AG10803 (cell line): ENCODE results near the gene IMPA2.

Source experiments
- DNase-seq: peaks from one replicate; pipeline ENCODE4 v3.0.0; 2010; ENCODE audit warnings: low read depth
- H3K4me3 ChIP-seq: 2 replicates; pipeline ENCODE4 v1.5.1; 2011; ENCODE audit warnings: mild to moderate bottlenecking, low read length, control low read depth
- TF ChIP-seq, protein P1 (sequence below): conservative IDR thresholded peaks from 2 replicates; pipeline ENCODE4 v1.5.1; 2011; ENCODE audit warnings: mild to moderate bottlenecking, low read length, control low read depth, inconsistent platforms

The IMPA2 gene

DNA sequence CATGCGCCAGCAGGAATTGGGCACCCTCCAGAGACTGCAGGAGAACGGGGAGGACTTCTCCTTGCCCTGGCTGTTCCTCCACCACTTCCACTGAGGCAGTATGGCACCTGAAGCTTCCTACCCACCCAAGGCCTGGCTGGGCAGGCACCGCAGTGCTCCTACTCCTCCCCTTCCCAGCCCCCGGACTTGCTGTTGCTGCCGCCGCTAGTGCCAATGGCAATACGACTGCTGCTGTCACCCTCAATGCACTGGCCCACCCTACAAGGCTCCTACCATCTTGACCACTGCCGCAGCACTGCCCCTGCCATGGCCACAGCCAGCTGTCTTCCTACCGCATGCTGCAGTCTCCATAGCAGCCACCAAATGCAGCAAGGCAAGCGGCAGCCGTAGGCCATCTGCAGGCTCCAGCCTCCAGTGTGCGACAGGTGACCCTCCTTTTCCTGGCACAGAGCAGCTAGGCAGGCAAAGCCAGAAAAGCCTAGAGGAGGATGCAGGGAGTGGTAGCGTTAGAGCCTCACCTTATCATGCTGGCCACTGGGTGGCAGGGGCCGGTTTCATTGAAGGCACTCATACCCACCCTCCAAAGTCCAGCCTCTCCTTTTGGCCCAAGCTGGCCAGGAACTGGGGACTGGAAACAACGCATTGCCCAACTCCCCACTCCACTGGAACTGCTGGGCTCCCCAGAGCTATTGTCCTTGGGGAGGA is 64.9 kb downstream of the IMPA2 start:
- DNase-seq = no peak
- TF ChIP-seq, protein P1, sequence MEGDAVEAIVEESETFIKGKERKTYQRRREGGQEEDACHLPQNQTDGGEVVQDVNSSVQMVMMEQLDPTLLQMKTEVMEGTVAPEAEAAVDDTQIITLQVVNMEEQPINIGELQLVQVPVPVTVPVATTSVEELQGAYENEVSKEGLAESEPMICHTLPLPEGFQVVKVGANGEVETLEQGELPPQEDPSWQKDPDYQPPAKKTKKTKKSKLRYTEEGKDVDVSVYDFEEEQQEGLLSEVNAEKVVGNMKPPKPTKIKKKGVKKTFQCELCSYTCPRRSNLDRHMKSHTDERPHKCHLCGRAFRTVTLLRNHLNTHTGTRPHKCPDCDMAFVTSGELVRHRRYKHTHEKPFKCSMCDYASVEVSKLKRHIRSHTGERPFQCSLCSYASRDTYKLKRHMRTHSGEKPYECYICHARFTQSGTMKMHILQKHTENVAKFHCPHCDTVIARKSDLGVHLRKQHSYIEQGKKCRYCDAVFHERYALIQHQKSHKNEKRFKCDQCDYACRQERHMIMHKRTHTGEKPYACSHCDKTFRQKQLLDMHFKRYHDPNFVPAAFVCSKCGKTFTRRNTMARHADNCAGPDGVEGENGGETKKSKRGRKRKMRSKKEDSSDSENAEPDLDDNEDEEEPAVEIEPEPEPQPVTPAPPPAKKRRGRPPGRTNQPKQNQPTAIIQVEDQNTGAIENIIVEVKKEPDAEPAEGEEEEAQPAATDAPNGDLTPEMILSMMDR = no peak

DNA sequence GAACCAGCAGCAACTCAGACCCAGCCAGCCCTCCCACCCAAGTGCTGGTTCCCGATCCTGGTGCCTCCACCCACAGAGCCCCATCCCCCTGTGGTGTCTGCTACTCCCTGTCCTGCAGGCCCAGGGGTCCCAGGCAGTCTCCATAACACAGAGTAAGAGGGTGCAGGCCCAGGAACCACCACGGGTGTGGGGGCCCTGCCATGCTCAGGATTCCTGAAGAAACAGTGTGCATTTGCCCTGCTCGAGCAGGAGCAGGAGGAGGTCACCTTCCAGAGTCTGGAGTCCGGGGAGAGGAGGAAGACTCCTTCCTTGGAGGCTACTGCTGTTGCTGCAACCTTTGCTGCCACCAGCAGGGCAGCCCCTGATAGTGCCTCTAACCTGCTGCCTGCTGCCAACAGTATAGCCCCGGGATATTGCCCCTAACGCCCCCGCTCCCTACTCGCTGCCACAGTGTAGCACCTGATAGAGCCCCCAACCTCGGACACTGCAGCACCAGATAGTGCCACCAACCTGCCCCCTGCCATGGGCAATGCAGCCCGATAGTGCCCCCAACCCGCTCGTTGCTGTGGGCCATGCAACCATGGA is 65.5 kb downstream of the IMPA2 start:
- no peak overlapping the region for H3K4me3 ChIP-seq
- TF ChIP-seq, protein P1 = no peak
- no peak for DNase-seq

More for the DNA sequence above, 64.9 kb downstream of the IMPA2 start:
- H3K4me3 ChIP-seq = no peak overlapping the region

DNA sequence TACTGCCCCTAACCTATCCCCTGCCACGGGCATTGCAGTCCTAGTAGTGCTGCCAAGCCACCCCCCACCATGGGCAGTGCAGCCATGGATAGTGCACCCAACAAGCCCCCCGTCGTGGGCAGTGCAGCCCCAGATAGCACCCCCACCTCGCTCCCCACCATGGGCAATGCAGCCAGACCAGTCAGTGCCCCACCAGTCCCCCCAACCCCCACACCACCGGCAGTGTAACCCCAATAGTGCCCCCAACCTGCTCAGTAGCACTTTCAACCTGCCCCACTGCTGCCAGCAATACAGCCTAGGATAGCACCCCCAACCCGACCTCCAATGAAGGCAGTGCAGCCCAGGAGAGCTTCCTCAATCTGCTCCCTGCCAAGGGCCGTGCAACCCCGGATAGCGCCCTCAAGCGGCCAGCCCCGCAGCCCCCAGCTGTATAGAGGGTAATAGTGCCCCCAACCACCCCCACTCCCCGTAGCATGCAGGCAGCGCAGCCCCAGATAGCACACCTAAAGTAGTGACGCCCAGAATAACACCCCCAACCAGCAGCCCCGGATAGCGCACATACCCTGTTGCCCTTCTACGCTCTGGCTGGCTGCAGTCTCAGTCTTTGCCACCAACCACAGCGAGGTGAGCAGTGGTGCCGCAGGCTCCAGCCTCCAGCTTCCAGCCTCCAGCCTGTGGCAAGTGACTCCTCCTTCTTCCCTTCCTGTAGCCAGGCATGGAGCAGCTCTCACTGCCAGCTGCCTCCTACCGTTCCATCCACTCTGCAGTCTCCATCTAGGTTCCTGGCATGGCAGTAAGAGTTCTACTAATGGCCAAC is 66.9 kb downstream of the IMPA2 start:
- no peak for DNase-seq
- TF ChIP-seq, protein P1 = no peak
- no peak overlapping the region for H3K4me3 ChIP-seq

DNA sequence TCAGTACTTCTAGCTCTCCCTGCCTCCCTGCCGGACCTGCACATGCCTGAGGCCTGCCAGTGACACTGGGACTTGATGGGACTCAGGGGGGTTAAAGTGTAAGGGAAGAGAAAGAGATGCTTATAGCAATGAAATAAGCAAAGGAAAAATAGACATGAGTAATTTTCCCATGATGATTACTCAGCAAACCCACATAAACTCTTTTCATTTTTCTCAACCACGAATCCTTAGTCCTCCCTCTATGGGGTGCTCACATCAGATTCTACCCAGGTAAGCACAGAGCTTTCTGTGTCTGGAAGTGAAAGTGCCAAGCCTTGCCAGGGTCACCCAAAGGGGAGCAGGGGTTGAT is 67.5 kb downstream of the IMPA2 start:
- TF ChIP-seq, protein P1 = no peak
- peak; percentile 52 for DNase-seq
- H3K4me3 ChIP-seq = no peak overlapping the region

DNA sequence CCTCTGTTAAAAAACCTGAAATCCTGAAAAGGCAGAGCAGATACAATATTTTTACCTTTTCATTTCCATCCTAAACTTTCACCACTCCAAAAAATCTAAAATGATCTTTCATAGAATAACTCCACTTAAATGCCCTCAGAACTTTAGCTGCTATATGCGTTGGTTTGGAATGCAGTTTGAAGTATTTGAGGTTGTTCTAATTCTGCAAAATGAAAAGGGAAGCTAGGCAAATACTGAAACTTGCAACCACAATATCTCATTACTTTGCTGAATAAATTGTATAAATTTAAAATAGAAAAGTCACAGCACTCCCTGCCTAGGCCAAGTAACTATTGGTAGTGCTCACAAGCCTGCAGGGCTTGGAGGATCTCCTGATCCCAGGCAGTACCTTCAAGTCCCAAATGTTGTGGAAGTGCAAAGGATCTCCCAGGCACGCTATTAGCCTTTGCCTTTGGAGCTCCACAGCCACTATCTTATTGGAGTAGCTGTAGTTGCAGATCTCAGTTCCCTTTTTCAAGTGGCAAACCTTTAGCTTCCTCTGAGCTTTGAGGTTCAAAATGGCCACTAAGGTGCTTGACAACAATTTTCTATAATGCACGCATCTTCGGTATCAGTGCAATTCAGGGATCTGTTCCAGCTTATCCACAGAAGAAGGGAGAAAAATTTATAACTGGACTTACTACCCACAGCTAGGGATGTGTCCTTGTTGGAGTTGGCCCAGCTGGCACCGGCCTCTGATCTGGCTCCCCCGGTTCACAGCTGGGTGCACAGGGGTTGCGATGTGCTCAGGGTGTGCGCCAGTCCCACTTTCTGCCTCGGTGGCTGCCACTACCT is 68.9 kb downstream of the IMPA2 start:
- TF ChIP-seq, protein P1 = no peak
- no peak overlapping the region for H3K4me3 ChIP-seq
- DNase-seq = no peak

DNA sequence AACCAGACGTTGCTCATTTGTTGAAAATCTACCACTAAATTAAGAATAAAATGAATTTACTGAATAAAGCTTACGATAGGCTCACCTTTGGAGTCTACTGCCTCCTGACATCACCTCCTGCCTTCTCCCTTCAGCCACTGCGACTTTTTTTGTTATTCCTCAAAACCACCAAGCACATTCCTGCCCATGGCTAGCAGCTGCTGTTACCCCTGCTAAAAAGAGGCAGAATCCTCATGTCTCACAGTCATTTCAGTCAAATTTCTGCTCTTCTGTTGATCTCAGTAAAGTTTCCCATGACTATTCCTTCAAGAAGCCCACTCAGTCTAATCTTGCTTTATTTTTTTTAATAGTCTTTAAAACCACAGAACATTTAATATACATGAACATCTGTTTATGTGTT is 71.6 kb downstream of the IMPA2 start:
- TF ChIP-seq, protein P1 = no peak
- no peak overlapping the region for H3K4me3 ChIP-seq
- DNase-seq = no peak
